Caco-2 (cell line): ENCODE data around the gene KCNA4. TPM values are rescaled to one million over a fixed set of nuclear protein-coding genes. Genes with fewer than 3 reads are reported as not detected.

Experiments used
- Bru-seq: library from RNA; stranded (reverse); fragments of 400-500 nt; gene quantifications from one replicate; lab custom pipeline; 2021; lab: Mats Ljungman, UMichigan
- BruChase-seq, 2 experiments: library from RNA; stranded (reverse); fragments of 400-500 nt; gene quantifications; one replicate each; lab custom pipeline; 2021; lab: Mats Ljungman, UMichigan
- BruUV-seq: library from RNA; stranded (reverse); fragments of 400-500 nt; replicated peaks from 2 replicates; lab custom pipeline; 2021; lab: Mats Ljungman, UMichigan
- CTCF ChIA-PET: fragments of 300-600 bp; sonication (Branson Sonifier 250); formaldehyde crosslinking; loops from one replicate; lab custom pipeline; 2022; ENCODE audit warnings: antibody characterized with exemption; lab: Charles Lee
- POLR2A ChIA-PET: fragments of 300-600 bp; sonication (Branson Sonifier 250); formaldehyde crosslinking; loops from one replicate; lab custom pipeline; 2022; ENCODE audit warnings: antibody characterized with exemption; lab: Charles Lee
- DNase-seq, 2 experiments: peaks; one replicate each; pipeline versions ENCODE4 v3.0.0 to v3.0.0-alpha.2; 2020 to 2022
- H3K27me3 ChIP-seq: replicated peaks from 2 replicates; pipeline ENCODE4 v1.6.0; 2011; ENCODE audit warnings: low read length; ENCODE audit not compliant: control insufficient read depth, insufficient read depth
- H3K36me3 ChIP-seq: 2 replicates; pipeline ENCODE4 v1.5.1; 2011; ENCODE audit warnings: low read length; ENCODE audit not compliant: control insufficient read depth, insufficient read depth
- H3K4me1 ChIP-seq: fragments of 250-450 bp; sonication (Bioruptor Pico); 2 replicates; pipeline ENCODE4 v1.5.1; 2020; ENCODE audit warnings: mild to moderate bottlenecking
- H3K4me3 ChIP-seq: 2 replicates; pipeline ENCODE4 v1.5.1; 2011; ENCODE audit warnings: low read depth, mild to moderate bottlenecking, control low read depth, low read length
- H3K9me3 ChIP-seq: fragments of 250-450 bp; sonication (Bioruptor Pico); 2 replicates; pipeline ENCODE4 v1.5.1; 2020; ENCODE audit warnings: mild to moderate bottlenecking, moderate library complexity
- H3K27ac Mint-ChIP-seq: one replicate; pipeline ENCODE4 v1.8.0; 2022; ENCODE audit warnings: mixed read lengths; ENCODE audit not compliant: unreplicated experiment
- H3K27me3 Mint-ChIP-seq: one replicate; pipeline ENCODE4 v1.8.0; 2022; ENCODE audit warnings: mixed read lengths; ENCODE audit not compliant: insufficient read depth, unreplicated experiment
- H3K36me3 Mint-ChIP-seq: one replicate; pipeline ENCODE4 v1.8.0; 2022; ENCODE audit warnings: mild to moderate bottlenecking, mixed read lengths; ENCODE audit not compliant: insufficient read depth, unreplicated experiment
- H3K4me1 Mint-ChIP-seq: one replicate; pipeline ENCODE4 v1.8.0; 2022; ENCODE audit warnings: low read depth, mixed read lengths; ENCODE audit not compliant: unreplicated experiment
- H3K4me3 Mint-ChIP-seq: one replicate; pipeline ENCODE4 v1.8.0; 2022; ENCODE audit warnings: mild to moderate bottlenecking, moderate library complexity, mixed read lengths; ENCODE audit not compliant: unreplicated experiment
- H3K9me3 Mint-ChIP-seq: one replicate; pipeline ENCODE4 v1.8.0; 2022; ENCODE audit warnings: mixed read lengths; ENCODE audit not compliant: unreplicated experiment
- CTCF ChIP-seq, 2 experiments: fragments of 200-600 bp in 1 of 2; IDR thresholded peaks; 1 replicate in 1 of 2; 2 replicates in 1 of 2; pipeline versions ENCODE4 v1.5.1 to v1.8.0; 2011 to 2022; ENCODE audit warnings: antibody characterized with exemption in 1 of 2, control low read depth in 1 of 2, inconsistent platforms in 1 of 2, low read depth in 1 of 2, low read length in 1 of 2, mild to moderate bottlenecking in 1 of 2, moderate library complexity in 1 of 2; ENCODE audit not compliant: insufficient read depth in 1 of 2, severe bottlenecking in 1 of 2, unreplicated experiment in 1 of 2
- intact Hi-C: fragments of 100-400 bp; cut with micrococcal nuclease; formaldehyde crosslinking; loops from one replicate; pipeline ENCODE4 v1.10.0; 2022; ENCODE audit not compliant: unreplicated experiment
- long read RNA-seq: library from polyadenylated mRNA; stranded (forward); transcript quantifications from one replicate; pipeline ENCODE4 v2.0.0, GENCODE V29; 2022
- total RNA-seq: library from RNA; stranded (reverse); gene quantifications from 2 replicates; pipeline ENCODE4 v1.2.3, GENCODE V29; 2022

Gene KCNA4
- total RNA-seq: not detected in 2 replicates
- not detected for Bru-seq, nascent RNA
- BruChase-seq, experiment 1, labeled RNA remaining after a 2-hour chase: not detected
- percentile 10 among the genes with signal in this experiment for BruChase-seq, experiment 2, labeled RNA remaining after a 6-hour chase
- long read RNA-seq: 0 reads

GRCh38 chr11:30016588-30017363, at the start of gene KCNA4:
Gene KCNA4, minus strand, starts transcription at chr11:30017030. Its CDS starts 4,352 bp downstream, at chr11:30012678.
- Mint-ChIP-seq H3K4me3 (no peak within 1 kb of the TSS), H3K4me1 (no peaks in the 10 kb centered on the region), H3K27me3 (peaks cover 2% of the 10 kb centered on the region), H3K27ac (no peak within 1 kb of the TSS), H3K9me3 (no peaks in the 10 kb centered on the region), H3K36me3 (no peaks in the 10 kb centered on the region)
- DNase-seq: no peak
- no peaks in the 10 kb centered on the region for H3K9me3 ChIP-seq
- H3K4me3 ChIP-seq: no peak within 1 kb of the TSS
- no peaks in the 10 kb centered on the region for H3K4me1 ChIP-seq
- no peak for TF ChIP-seq CTCF (IDR thresholded peaks at IDR 0.05; ENCODE audit: insufficient read depth in 1 of 2, low read depth in 1 of 2, low read length in 1 of 2, severe bottlenecking in 1 of 2, unreplicated experiment in 1 of 2)
- no peaks in the 10 kb centered on the region for H3K27me3 ChIP-seq
- no TSS peak for BruUV-seq
- no peaks in the 10 kb centered on the region for H3K36me3 ChIP-seq
- POLR2A ChIA-PET: no interaction called here
- CTCF ChIA-PET: no interaction called here
- intact Hi-C loops: no loop called here

GRCh38 chr11:30062103-30062502, 45.3 kb upstream of the KCNA4 start:
- H3K9me3 ChIP-seq: peaks cover 6% of the 10 kb centered on the region; the same call in 1 of the 2 replicates
- peaks cover 51% of the 10 kb centered on the region for H3K9me3 Mint-ChIP-seq
- ChIA-PET POLR2A (no interaction called here), CTCF (no interaction called here)
- no peak overlapping the region for H3K4me3 Mint-ChIP-seq
- H3K4me3 ChIP-seq: no peak overlapping the region
- H3K4me1 ChIP-seq: no peaks in the 10 kb centered on the region
- H3K4me1 Mint-ChIP-seq: no peaks in the 10 kb centered on the region
- DNase-seq: no peak
- no peaks in the 10 kb centered on the region for H3K36me3 ChIP-seq
- intact Hi-C loops: no loop called here
- H3K27ac Mint-ChIP-seq: no peak overlapping the region
- H3K36me3 Mint-ChIP-seq: no peaks in the 10 kb centered on the region
- BruUV-seq: no TSS peak
- H3K27me3 ChIP-seq: no peaks in the 10 kb centered on the region
- no peaks in the 10 kb centered on the region for H3K27me3 Mint-ChIP-seq
- no peak for TF ChIP-seq CTCF (IDR thresholded peaks at IDR 0.05; ENCODE audit: insufficient read depth in 1 of 2, low read depth in 1 of 2, low read length in 1 of 2, severe bottlenecking in 1 of 2, unreplicated experiment in 1 of 2)

GRCh38 chr11:30059172-30059815, 42.5 kb upstream of the KCNA4 start:
- no peak for DNase-seq

More at GRCh38 chr11:30059172-30059815, 42.5 kb upstream of the KCNA4 start:
- intact Hi-C loops: no loop called here
- Mint-ChIP-seq H3K36me3 (no peaks in the 10 kb centered on the region), H3K27ac (no peak overlapping the region), H3K4me1 (no peaks in the 10 kb centered on the region), H3K27me3 (no peaks in the 10 kb centered on the region), H3K4me3 (no peak overlapping the region), H3K9me3 (peaks cover 27% of the 10 kb centered on the region)
- no peak for TF ChIP-seq CTCF (IDR thresholded peaks at IDR 0.05; ENCODE audit: insufficient read depth in 1 of 2, low read depth in 1 of 2, low read length in 1 of 2, severe bottlenecking in 1 of 2, unreplicated experiment in 1 of 2)
- CTCF ChIA-PET: no interaction called here
- BruUV-seq: no TSS peak
- Histone ChIP-seq H3K9me3 (peaks cover 6% of the 10 kb centered on the region; the same call in 1 of the 2 replicates), H3K27me3 (no peaks in the 10 kb centered on the region), H3K4me1 (no peaks in the 10 kb centered on the region), H3K4me3 (no peak overlapping the region), H3K36me3 (no peaks in the 10 kb centered on the region)
- POLR2A ChIA-PET: no interaction called here
